Tibial artery (tissue), 4 donors: ENCODE data around the gene KIF5C.

ENCODE experiments used
- DNase-seq, 2 donors: peaks; one replicate each; pipeline ENCODE4 v3.0.0-alpha.2; 2019
- H3K27ac ChIP-seq, 2 donors: fragments of 200-600 bp; sonication (generic) in 1 of 2; 1 replicate in 1 of 2; 2 replicates in 1 of 2; pipeline ENCODE4 v1.5.1; 2018 to 2019; ENCODE audit warnings: mild to moderate bottlenecking in 1 of 2
- H3K27me3 ChIP-seq, 2 donors: fragments of 200-600 bp; sonication (generic) in 1 of 2; one replicate each; pipeline versions ENCODE4 v1.5.1 to v1.6.0; 2016 to 2019
- H3K36me3 ChIP-seq, 3 donors: fragments of 200-600 bp; sonication (generic) in 2 of 3; one replicate each; pipeline ENCODE4 v1.5.1; 2016 to 2019; ENCODE audit warnings: mild to moderate bottlenecking in 2 of 3
- H3K4me1 ChIP-seq, 4 donors: fragments of 200-600 bp; sonication (generic) in 2 of 4; 1 replicate in 3 of 4; 2 replicates in 1 of 4; pipeline ENCODE4 v1.5.1; 2016 to 2019
- H3K4me3 ChIP-seq, 2 donors: fragments of 200-600 bp; sonication (generic) in 1 of 2; 1 replicate in 1 of 2; 2 replicates in 1 of 2; pipeline ENCODE4 v1.5.1; 2018 to 2019; ENCODE audit warnings: mild to moderate bottlenecking in 2 of 2
- H3K9me3 ChIP-seq, 3 donors: fragments of 200-600 bp; sonication (generic) in 1 of 3; one replicate each; pipeline ENCODE4 v1.5.1; 2016 to 2019
- CTCF ChIP-seq, 2 experiments: fragments of 200-600 bp in 1 of 2; fragments of 450-650 bp in 1 of 2; IDR thresholded peaks; one replicate each; pipeline ENCODE4 v1.5.1; 2017 to 2019; ENCODE audit warnings: antibody characterized with exemption in 2 of 2, mild to moderate bottlenecking in 1 of 2, moderate library complexity in 1 of 2
- intact Hi-C: fragments of 100-400 bp; cut with DNase I; formaldehyde crosslinking; loops from one replicate; pipeline ENCODE4 v1.15.0; 2023; ENCODE audit warnings: low total_unique reads

Gene KIF5C

GRCh38 chr2:149061133-149061745, 186.2 kb downstream of the KIF5C start:
- Histone ChIP-seq H3K27ac (no peak overlapping the region), H3K36me3 (no peaks in the 10 kb centered on the region), H3K4me1 (no peaks in the 10 kb centered on the region), H3K4me3 (no peak overlapping the region), H3K9me3 (no peaks in the 10 kb centered on the region), H3K27me3 (no peaks in the 10 kb centered on the region)
- no peak for TF ChIP-seq CTCF (IDR thresholded peaks at IDR 0.05)
- no peak for DNase-seq
- intact Hi-C loops = no loop called here

GRCh38 chr2:149062531-149062930, 187.5 kb downstream of the KIF5C start:
- no peak for TF ChIP-seq CTCF (IDR thresholded peaks at IDR 0.05)
- intact Hi-C loops = no loop called here
- DNase-seq = no peak

DNA sequence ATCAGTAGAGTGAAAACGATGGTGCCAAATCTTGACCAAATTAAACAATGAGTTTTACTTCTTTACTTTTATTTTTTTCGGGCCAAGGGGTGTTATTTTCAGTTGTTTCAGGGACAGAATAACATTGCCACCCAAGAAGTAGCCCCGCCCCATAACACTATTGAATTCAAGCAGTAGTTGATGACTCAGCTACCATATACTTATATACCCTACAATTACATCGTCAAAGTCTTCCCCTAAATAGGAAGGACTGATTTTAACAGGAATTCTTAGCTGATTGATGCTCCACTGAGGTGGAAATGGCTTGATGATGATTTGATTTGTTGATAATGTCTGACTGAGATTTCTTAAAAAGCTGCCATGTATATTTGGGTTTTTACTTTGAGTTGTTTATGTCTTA, 188.2 kb downstream of the KIF5C start:
- H3K4me3 ChIP-seq = no peak overlapping the region
- no peak overlapping the region for H3K27ac ChIP-seq
- no peaks in the 10 kb centered on the region for H3K36me3 ChIP-seq
- DNase-seq = no peak
- no peaks in the 10 kb centered on the region for H3K4me1 ChIP-seq
- intact Hi-C loops = no loop called here
- H3K27me3 ChIP-seq = no peaks in the 10 kb centered on the region
- H3K9me3 ChIP-seq = no peaks in the 10 kb centered on the region
- TF ChIP-seq CTCF (IDR thresholded peaks at IDR 0.05) = no peak

More at GRCh38 chr2:149062531-149062930, 187.5 kb downstream of the KIF5C start:
- no peaks in the 10 kb centered on the region for H3K36me3 ChIP-seq
- no peaks in the 10 kb centered on the region for H3K27me3 ChIP-seq
- no peak overlapping the region for H3K4me3 ChIP-seq
- no peaks in the 10 kb centered on the region for H3K9me3 ChIP-seq
- no peak overlapping the region for H3K27ac ChIP-seq
- H3K4me1 ChIP-seq = no peaks in the 10 kb centered on the region

DNA sequence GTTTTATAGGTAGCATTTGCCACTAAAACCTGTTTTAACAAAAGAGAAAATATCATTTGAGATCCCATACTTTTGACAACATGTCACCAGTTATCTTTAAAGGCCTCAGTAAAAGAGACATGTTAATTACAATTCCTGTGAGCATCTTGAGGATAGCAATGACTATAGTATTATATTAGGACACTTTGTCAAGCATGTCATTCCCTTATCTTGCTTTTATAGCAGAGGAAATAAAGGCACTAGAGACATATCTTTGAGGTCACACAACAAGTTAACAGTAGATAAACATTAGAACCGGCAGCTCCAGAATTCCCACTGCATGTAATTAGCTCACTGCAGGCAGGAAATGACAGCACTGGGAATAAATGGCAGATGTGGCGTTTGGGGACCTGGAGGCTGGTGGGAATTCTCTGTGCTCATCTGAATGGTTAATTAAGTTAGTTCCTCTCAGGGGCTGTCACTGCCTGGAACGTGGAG, 189.4 kb downstream of the KIF5C start:
- Histone ChIP-seq H3K9me3 (no peaks in the 10 kb centered on the region), H3K36me3 (no peaks in the 10 kb centered on the region), H3K4me3 (no peak overlapping the region), H3K27me3 (no peaks in the 10 kb centered on the region), H3K27ac (no peak overlapping the region), H3K4me1 (peaks cover 0 to 3% (median 0%) of the 10 kb centered on the region in 4 donors)
- DNase-seq = no peak
- no peak for TF ChIP-seq CTCF (IDR thresholded peaks at IDR 0.05)
- intact Hi-C loops = no loop called here

DNA sequence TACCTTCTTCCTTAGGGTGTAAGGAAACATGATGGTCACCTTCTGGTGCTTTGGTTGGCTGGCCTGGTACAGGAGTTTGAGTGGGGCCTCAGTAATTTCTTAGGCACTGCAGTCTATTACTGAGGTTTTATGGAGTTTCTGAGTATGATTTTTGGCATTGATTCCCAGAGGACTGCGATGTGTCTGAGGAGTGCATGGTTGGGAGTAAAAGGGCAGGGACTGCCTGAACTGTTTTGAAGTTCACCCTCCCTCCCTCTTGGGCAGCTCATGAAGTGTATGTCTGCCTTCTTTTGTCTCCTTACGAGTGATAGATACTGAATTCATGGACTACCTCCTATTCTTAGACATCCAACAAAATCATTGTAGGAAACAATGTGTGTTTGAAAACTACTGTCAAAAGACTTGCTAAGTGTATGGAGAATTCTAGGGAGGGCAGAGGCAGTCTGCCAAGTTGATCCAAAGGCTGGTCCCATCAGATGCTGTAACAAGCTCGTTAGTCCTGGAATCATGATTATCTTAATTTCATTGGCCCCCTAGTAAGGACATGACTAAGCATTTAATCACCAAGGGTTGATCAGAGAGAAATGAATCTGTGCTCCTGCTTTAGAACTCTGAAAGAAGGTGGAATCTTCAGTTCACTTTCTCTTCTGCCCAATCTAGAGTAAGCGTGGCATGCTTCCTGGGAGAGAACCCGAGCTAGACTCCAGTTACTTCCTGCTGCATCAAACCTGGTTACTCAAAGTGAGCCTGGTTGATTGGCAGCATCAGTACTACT, 190.0 kb downstream of the KIF5C start:
- Histone ChIP-seq H3K4me3 (no peak overlapping the region), H3K36me3 (no peaks in the 10 kb centered on the region), H3K4me1 (peaks cover 0 to 3% (median 0%) of the 10 kb centered on the region in 4 donors), H3K27ac (no peak overlapping the region), H3K27me3 (no peaks in the 10 kb centered on the region), H3K9me3 (no peaks in the 10 kb centered on the region)
- TF ChIP-seq CTCF (IDR thresholded peaks at IDR 0.05) = no peak
- no peak for DNase-seq
- intact Hi-C loops = no loop called here
